IMR-90 (cell line): ENCODE data around the gene METTL4. TPM values are rescaled to one million over a fixed set of nuclear protein-coding genes. Genes with fewer than 3 reads are reported as not detected.

ENCODE experiments used
- ATAC-seq: fragments of 200-7000 bp; cut with Tn5 transposase; 2 replicates; pipeline ENCODE4 v1.9.1; 2020; ENCODE audit warnings: low read depth, mild to moderate bottlenecking, moderate library complexity
- BruUV-seq: library from RNA; stranded (reverse); fragments of 400-500 nt; replicated peaks from 2 replicates; lab custom pipeline; 2021; lab: Mats Ljungman, UMichigan
- CTCF ChIA-PET: fragments of 300-600 bp; formaldehyde crosslinking; extraction: SDS; loops from one replicate; lab custom pipeline; 2021; ENCODE audit warnings: antibody characterized with exemption; lab: Yijun Ruan, JAX
- POLR2A ChIA-PET: fragments of 300-600 bp; sonication (Branson Sonifier 250); formaldehyde crosslinking; loops from one replicate; lab custom pipeline; 2022; ENCODE audit warnings: antibody characterized with exemption; ENCODE audit not compliant: unreplicated experiment; lab: Charles Lee
- DNase-seq: peaks from one replicate; pipeline ENCODE4 v3.0.0; 2013
- H2AFZ ChIP-seq: replicated peaks from 2 replicates; pipeline ENCODE3; 2013; ENCODE audit warnings: low read length, mild to moderate bottlenecking; ENCODE audit not compliant: poor library complexity
- H2AK5ac ChIP-seq: 2 replicates; pipeline ENCODE4 v1.6.1; 2013; ENCODE audit warnings: low read depth, low read length, inconsistent platforms
- H2AK9ac ChIP-seq: replicated peaks from 2 replicates; pipeline ENCODE3; 2013; ENCODE audit warnings: mild to moderate bottlenecking, low read depth, low read length, moderate library complexity; ENCODE audit not compliant: poor library complexity
- H2BK120ac ChIP-seq: 2 replicates; pipeline ENCODE4 v1.6.1; 2013; ENCODE audit warnings: low read depth, low read length, inconsistent platforms
- H2BK15ac ChIP-seq: 3 replicates; pipeline ENCODE4 v1.6.1; 2013; ENCODE audit warnings: low read depth, low read length, inconsistent platforms
- H2BK20ac ChIP-seq: 2 replicates; pipeline ENCODE4 v1.6.1; 2013; ENCODE audit warnings: low read depth, mild to moderate bottlenecking, inconsistent platforms, low read length, moderate library complexity
- H2BK5ac ChIP-seq: 2 replicates; pipeline ENCODE4 v1.6.1; 2013; ENCODE audit warnings: mild to moderate bottlenecking, low read depth, low read length, inconsistent platforms; ENCODE audit not compliant: poor library complexity, severe bottlenecking
- H3K14ac ChIP-seq: replicated peaks from 2 replicates; pipeline ENCODE4 v1.6.1; 2013; ENCODE audit warnings: low read depth, low read length, inconsistent platforms
- H3K18ac ChIP-seq: 2 replicates; pipeline ENCODE4 v1.6.1; 2013; ENCODE audit warnings: low read depth, low read length, control low read depth
- H3K23ac ChIP-seq: 2 replicates; pipeline ENCODE4 v1.6.1; 2013; ENCODE audit warnings: low read depth, low read length, inconsistent platforms
- H3K27ac ChIP-seq: 2 replicates; pipeline ENCODE4 v1.5.1; 2013; ENCODE audit warnings: mild to moderate bottlenecking, control low read depth, low read length; ENCODE audit not compliant: insufficient read depth
- H3K27me3 ChIP-seq: 2 replicates; pipeline ENCODE4 v1.6.1; 2013; ENCODE audit warnings: low read length; ENCODE audit not compliant: control insufficient read depth, insufficient read depth
- H3K36me3 ChIP-seq: 2 replicates; pipeline ENCODE4 v1.6.1; 2013; ENCODE audit warnings: low read length, mixed read lengths; ENCODE audit not compliant: control insufficient read depth, insufficient read depth
- H3K4ac ChIP-seq: 2 replicates; pipeline ENCODE4 v1.6.1; 2013; ENCODE audit warnings: low read depth, low read length, inconsistent platforms
- H3K4me1 ChIP-seq: 2 replicates; pipeline ENCODE4 v1.6.1; 2013; ENCODE audit warnings: low read length, mixed read lengths; ENCODE audit not compliant: control insufficient read depth, insufficient read depth
- H3K4me2 ChIP-seq: 2 replicates; pipeline ENCODE4 v1.6.1; 2013; ENCODE audit warnings: low read depth, mild to moderate bottlenecking, control low read depth, low read length, moderate library complexity
- H3K4me3 ChIP-seq: 2 replicates; pipeline ENCODE4 v1.5.1; 2013; ENCODE audit warnings: low read depth, mild to moderate bottlenecking, control low read depth, low read length, moderate library complexity; ENCODE audit not compliant: insufficient read depth
- H3K56ac ChIP-seq: 2 replicates; pipeline ENCODE4 v1.6.1; 2013; ENCODE audit warnings: low read length, inconsistent platforms; ENCODE audit not compliant: insufficient read depth; ENCODE audit errors: extremely low read depth
- H3K79me1 ChIP-seq, 2 experiments: 2 replicates each; pipeline ENCODE4 v1.6.1; 2013; ENCODE audit warnings: low read length in 2 of 2, inconsistent platforms in 1 of 2, low read depth in 1 of 2
- H3K9ac ChIP-seq: 2 replicates; pipeline ENCODE4 v1.6.1; 2013; ENCODE audit warnings: low read depth, low read length, control low read depth
- H3K9me1 ChIP-seq: 2 replicates; pipeline ENCODE4 v1.6.1; 2013; ENCODE audit warnings: low read length, inconsistent platforms; ENCODE audit not compliant: insufficient read depth
- H3K9me3 ChIP-seq: 2 replicates; pipeline ENCODE4 v1.6.1; 2013; ENCODE audit warnings: low read length; ENCODE audit not compliant: control insufficient read depth, insufficient read depth
- H4K20me1 ChIP-seq: 2 replicates; pipeline ENCODE4 v1.6.1; 2013; ENCODE audit warnings: low read length, inconsistent platforms; ENCODE audit not compliant: insufficient read depth
- H4K5ac ChIP-seq: 2 replicates; pipeline ENCODE4 v1.6.1; 2013; ENCODE audit warnings: mild to moderate bottlenecking, low read depth, low read length, control low read depth
- H4K8ac ChIP-seq, 2 experiments: 2 replicates each; pipeline ENCODE4 v1.6.1; 2013; ENCODE audit warnings: low read depth in 2 of 2, low read length in 2 of 2, control low read depth in 1 of 2, inconsistent platforms in 1 of 2
- H4K91ac ChIP-seq: 2 replicates; pipeline ENCODE4 v1.6.1; 2013; ENCODE audit warnings: low read depth, low read length, inconsistent platforms; ENCODE audit not compliant: insufficient read depth
- BHLHE40 ChIP-seq: fragments of 150-350 bp; IDR thresholded peaks from 2 replicates; pipeline ENCODE4 v1.6.1; 2016; ENCODE audit warnings: mild to moderate bottlenecking, low read depth, low read length
- CEBPB ChIP-seq: IDR thresholded peaks from 2 replicates; pipeline ENCODE4 v1.6.1; 2012; ENCODE audit warnings: low read depth, low read length, improper control_type of control experiment
- CHD1 ChIP-seq: IDR thresholded peaks from 2 replicates; pipeline ENCODE4 v1.6.1; 2012; ENCODE audit warnings: low read depth, low read length, improper control_type of control experiment
- FOS ChIP-seq: fragments of 150-350 bp; IDR thresholded peaks from 2 replicates; pipeline ENCODE4 v1.6.1; 2016; ENCODE audit warnings: low read depth, low read length
- MAFK ChIP-seq: IDR thresholded peaks from 2 replicates; pipeline ENCODE4 v1.6.1; 2012; ENCODE audit warnings: low read depth, low read length, improper control_type of control experiment
- MAZ ChIP-seq: IDR thresholded peaks from 2 replicates; pipeline ENCODE4 v1.6.1; 2012; ENCODE audit warnings: low read depth, mild to moderate bottlenecking, low read length, improper control_type of control experiment, moderate library complexity, borderline replicate concordance
- MXI1 ChIP-seq: IDR thresholded peaks from 2 replicates; pipeline ENCODE4 v1.6.1; 2012; ENCODE audit warnings: low read depth, mild to moderate bottlenecking, low read length, moderate library complexity, borderline replicate concordance
- NFE2L2 ChIP-seq: fragments of 150-350 bp; IDR thresholded peaks from 2 replicates; pipeline ENCODE4 v1.6.1; 2016; ENCODE audit warnings: low read depth, mild to moderate bottlenecking, low read length
- POLR2A ChIP-seq: IDR thresholded peaks from 2 replicates; pipeline ENCODE4 v1.6.1; 2012; ENCODE audit warnings: mild to moderate bottlenecking, low read depth, low read length
- RAD21 ChIP-seq: IDR thresholded peaks from 2 replicates; pipeline ENCODE4 v1.6.1; 2012; ENCODE audit warnings: low read length, improper control_type of control experiment
- RCOR1 ChIP-seq: IDR thresholded peaks from 2 replicates; pipeline ENCODE4 v1.6.1; 2012; ENCODE audit warnings: mild to moderate bottlenecking, low read length, improper control_type of control experiment; ENCODE audit not compliant: insufficient replicate concordance
- RFX5 ChIP-seq: IDR thresholded peaks from 2 replicates; pipeline ENCODE4 v1.8.0; 2012; ENCODE audit warnings: low read depth, mild to moderate bottlenecking, low read length, moderate library complexity
- SMC3 ChIP-seq: fragments of 150-350 bp; IDR thresholded peaks from 2 replicates; pipeline ENCODE4 v1.6.1; 2016; ENCODE audit warnings: low read depth, mild to moderate bottlenecking, antibody characterized with exemption, low read length, moderate library complexity
- WGBS, 2 experiments: methylation state at CpG; one replicate each; pipeline versions ENCODE4 v1.1.5 to v1.1.7; 2013; ENCODE audit warnings: missing lambda C conversion rate in 2 of 2; ENCODE audit not compliant: insufficient read length in 1 of 2; ENCODE audit errors: extremely low coverage in 2 of 2; 5-methylcytosine and 5-hydroxymethylcytosine counted together
- dilution Hi-C: fragments of 300-500 bp; cut with HindIII; formaldehyde crosslinking; loops from one replicate; pipeline ENCODE4 v1.14.3; 2018; ENCODE audit warnings: low sequenced_read_pairs; ENCODE audit not compliant: unreplicated experiment
- in situ Hi-C: fragments of 300-500 bp; cut with MboI; formaldehyde crosslinking; loops from 3 replicates; pipeline ENCODE4 v1.14.3; 2019; ENCODE audit warnings: low sequenced_read_pairs, inconsistent platforms, mixed read lengths
- intact Hi-C: fragments of 100-400 bp; cut with micrococcal nuclease; formaldehyde crosslinking; loops from 2 replicates; pipeline ENCODE4 v1.10.0; 2022
- polyA plus RNA-seq, 3 experiments: library from polyadenylated mRNA; depleted of rRNA; stranded (reverse); fragments of >200 nt; gene quantifications; 2 replicates each; pipeline ENCODE4 v1.2.3, GENCODE V29; 2012; ENCODE audit warnings: low replicate concordance in 1 of 3
- total RNA-seq: library from RNA; depleted of rRNA; stranded (reverse); fragments of >200 nt; gene quantifications from 2 replicates; pipeline ENCODE4 v1.2.3, GENCODE V29; 2012
- TF ChIP-seq, protein P1 (sequence below): fragments of 150-350 bp; IDR thresholded peaks from 2 replicates; pipeline ENCODE4 v1.6.1; 2016; ENCODE audit warnings: low read depth, mild to moderate bottlenecking, low read length, moderate library complexity, borderline replicate concordance
- TF ChIP-seq, protein P2 (sequence below): conservative IDR thresholded peaks from 2 replicates; pipeline ENCODE4 v1.5.1; 2012; ENCODE audit warnings: mild to moderate bottlenecking, low read depth, low read length, improper control_type of control experiment
- TF ChIP-seq, protein P3 (sequence below): fragments of 150-350 bp; IDR thresholded peaks from 2 replicates; pipeline ENCODE4 v1.6.1; 2017; ENCODE audit warnings: mild to moderate bottlenecking, antibody characterized with exemption, low read length, low read depth

METTL4 gene
- total and polyA plus RNA-seq, 2 of the 4 experiments (the other 2 are of a cell fraction), result 4.9 to 5.4 TPM

DNA sequence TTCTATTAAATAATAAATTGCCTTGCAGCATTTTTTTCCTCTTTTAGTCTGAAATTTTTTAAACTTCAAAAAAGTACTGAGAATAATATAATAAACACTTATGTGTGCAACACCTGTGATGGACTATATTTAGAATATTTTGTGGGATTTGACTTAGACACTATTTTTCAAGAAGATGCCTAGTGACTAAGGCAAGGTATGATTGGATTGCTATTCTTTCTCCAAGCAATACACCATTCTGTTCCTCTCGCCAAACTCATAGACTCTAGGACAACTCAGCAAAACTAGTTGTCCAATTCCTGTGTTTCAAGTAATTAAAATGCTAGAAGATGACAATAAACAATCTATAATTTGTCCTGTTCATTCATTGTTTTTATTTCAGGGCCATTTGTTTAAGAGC is 75.9 kb downstream of the METTL4 start:
- no peak overlapping the region for H3K9ac ChIP-seq
- H3K4me1 ChIP-seq, result no peaks in the 10 kb centered on the region
- in situ Hi-C loops, result no loop called here
- no peak overlapping the region for H4K91ac ChIP-seq
- H3K14ac ChIP-seq, result no peak overlapping the region
- H3K18ac ChIP-seq, result no peak overlapping the region
- DNase-seq (no peak), ATAC-seq (no peak)
- H4K8ac ChIP-seq, result no peak overlapping the region
- no peak overlapping the region for H2AFZ ChIP-seq
- no CpG with 5 or more reads among the region's 1 CpG for WGBS, 2 experiments
- H3K56ac ChIP-seq, result no peak overlapping the region
- H3K36me3 ChIP-seq, result no peaks in the 10 kb centered on the region
- intact Hi-C loops, result no loop called here
- H2AK5ac ChIP-seq, result no peak overlapping the region
- H2BK120ac ChIP-seq, result no peak overlapping the region
- H2AK9ac ChIP-seq, result no peak overlapping the region
- no peak overlapping the region for H3K4me2 ChIP-seq
- no peaks in the 10 kb centered on the region for H3K79me1 ChIP-seq
- H2BK5ac ChIP-seq, result no peak overlapping the region
- TF ChIP-seq FOS (no peak), MAZ (no peak), POLR2A (no peak), SMC3 (no peak), CEBPB (no peak), BHLHE40 (no peak), RAD21 (no peak), NFE2L2 (no peak), MAFK (no peak), RCOR1 (no peak), RFX5 (no peak), CHD1 (no peak), MXI1 (no peak)
- TF ChIP-seq, protein P1, sequence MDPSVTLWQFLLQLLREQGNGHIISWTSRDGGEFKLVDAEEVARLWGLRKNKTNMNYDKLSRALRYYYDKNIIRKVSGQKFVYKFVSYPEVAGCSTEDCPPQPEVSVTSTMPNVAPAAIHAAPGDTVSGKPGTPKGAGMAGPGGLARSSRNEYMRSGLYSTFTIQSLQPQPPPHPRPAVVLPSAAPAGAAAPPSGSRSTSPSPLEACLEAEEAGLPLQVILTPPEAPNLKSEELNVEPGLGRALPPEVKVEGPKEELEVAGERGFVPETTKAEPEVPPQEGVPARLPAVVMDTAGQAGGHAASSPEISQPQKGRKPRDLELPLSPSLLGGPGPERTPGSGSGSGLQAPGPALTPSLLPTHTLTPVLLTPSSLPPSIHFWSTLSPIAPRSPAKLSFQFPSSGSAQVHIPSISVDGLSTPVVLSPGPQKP, result no peak
- TF ChIP-seq, protein P2, sequence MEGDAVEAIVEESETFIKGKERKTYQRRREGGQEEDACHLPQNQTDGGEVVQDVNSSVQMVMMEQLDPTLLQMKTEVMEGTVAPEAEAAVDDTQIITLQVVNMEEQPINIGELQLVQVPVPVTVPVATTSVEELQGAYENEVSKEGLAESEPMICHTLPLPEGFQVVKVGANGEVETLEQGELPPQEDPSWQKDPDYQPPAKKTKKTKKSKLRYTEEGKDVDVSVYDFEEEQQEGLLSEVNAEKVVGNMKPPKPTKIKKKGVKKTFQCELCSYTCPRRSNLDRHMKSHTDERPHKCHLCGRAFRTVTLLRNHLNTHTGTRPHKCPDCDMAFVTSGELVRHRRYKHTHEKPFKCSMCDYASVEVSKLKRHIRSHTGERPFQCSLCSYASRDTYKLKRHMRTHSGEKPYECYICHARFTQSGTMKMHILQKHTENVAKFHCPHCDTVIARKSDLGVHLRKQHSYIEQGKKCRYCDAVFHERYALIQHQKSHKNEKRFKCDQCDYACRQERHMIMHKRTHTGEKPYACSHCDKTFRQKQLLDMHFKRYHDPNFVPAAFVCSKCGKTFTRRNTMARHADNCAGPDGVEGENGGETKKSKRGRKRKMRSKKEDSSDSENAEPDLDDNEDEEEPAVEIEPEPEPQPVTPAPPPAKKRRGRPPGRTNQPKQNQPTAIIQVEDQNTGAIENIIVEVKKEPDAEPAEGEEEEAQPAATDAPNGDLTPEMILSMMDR, result no peak
- TF ChIP-seq, protein P3, sequence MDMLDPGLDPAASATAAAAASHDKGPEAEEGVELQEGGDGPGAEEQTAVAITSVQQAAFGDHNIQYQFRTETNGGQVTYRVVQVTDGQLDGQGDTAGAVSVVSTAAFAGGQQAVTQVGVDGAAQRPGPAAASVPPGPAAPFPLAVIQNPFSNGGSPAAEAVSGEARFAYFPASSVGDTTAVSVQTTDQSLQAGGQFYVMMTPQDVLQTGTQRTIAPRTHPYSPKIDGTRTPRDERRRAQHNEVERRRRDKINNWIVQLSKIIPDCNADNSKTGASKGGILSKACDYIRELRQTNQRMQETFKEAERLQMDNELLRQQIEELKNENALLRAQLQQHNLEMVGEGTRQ, result no peak
- H3K4ac ChIP-seq, result no peak overlapping the region
- no peaks in the 10 kb centered on the region for H3K9me1 ChIP-seq
- no peaks in the 10 kb centered on the region for H4K20me1 ChIP-seq
- CTCF ChIA-PET, result no interaction called here
- H3K4me3 ChIP-seq, result no peak overlapping the region
- H3K23ac ChIP-seq, result no peak overlapping the region
- dilution Hi-C loops, result no loop called here
- H3K27me3 ChIP-seq, result no peaks in the 10 kb centered on the region
- H2BK20ac ChIP-seq, result no peak overlapping the region
- no peaks in the 10 kb centered on the region for H3K9me3 ChIP-seq
- no peak overlapping the region for H2BK15ac ChIP-seq
- BruUV-seq, result no TSS peak
- POLR2A ChIA-PET, result interaction anchor here (0.5 kb wide), 1 partner anchor 368 kb away, joined by 4 read pairs; no protein-coding TSS in a partner anchor
- no peak overlapping the region for H3K27ac ChIP-seq
- H4K5ac ChIP-seq, result no peak overlapping the region
